GM21825 (cell line): ENCODE measurements around the gene WASHC4.
A peak's percentile ranks its signal among the peaks of the same experiment; 100 is the strongest.

Experiments
- ATAC-seq: cut with Tn5 transposase; IDR thresholded peaks from one replicate; pipeline ENCODE4 v1.9.1; 2021; ENCODE audit warnings: mild to moderate bottlenecking, moderate library complexity; ENCODE audit not compliant: unreplicated experiment

Gene WASHC4

GRCh38 chr12:105107494-105108371, at the start of gene WASHC4:
TSS of gene WASHC4 (plus strand) at chr12:105107731. CDS start at chr12:105107801, 70 bp downstream.
- peak; percentile 85 for ATAC-seq

- no peak for ATAC-seq
Measured at GRCh38 chr12:105060715-105061378, 46.7 kb upstream of the WASHC4 start.

- no peak for ATAC-seq
Measured at GRCh38 chr12:105064564-105065178, 42.9 kb upstream of the WASHC4 start.

GRCh38 chr12:105067511-105068031, 40.0 kb upstream of the WASHC4 start:
- no peak for ATAC-seq

GRCh38 chr12:105069936-105070702, 37.4 kb upstream of the WASHC4 start:
- ATAC-seq = no peak

GRCh38 chr12:105071981-105072380, 35.5 kb upstream of the WASHC4 start:
- no peak for ATAC-seq

- no peak for ATAC-seq
Measured at GRCh38 chr12:105072888-105073488, 34.5 kb upstream of the WASHC4 start.

- no peak for ATAC-seq
Measured at GRCh38 chr12:105076098-105076497, 31.4 kb upstream of the WASHC4 start.

GRCh38 chr12:105076913-105077312, 30.6 kb upstream of the WASHC4 start:
- ATAC-seq = no peak

GRCh38 chr12:105077435-105077834, 30.1 kb upstream of the WASHC4 start:
- ATAC-seq = no peak

- ATAC-seq = no peak
Measured at GRCh38 chr12:105078712-105079570, 28.6 kb upstream of the WASHC4 start.

GRCh38 chr12:105083031-105083430, 24.5 kb upstream of the WASHC4 start:
- ATAC-seq = no peak

- no peak for ATAC-seq
Measured at GRCh38 chr12:105083551-105084105, 23.9 kb upstream of the WASHC4 start.

- peak; percentile 77 for ATAC-seq
Measured at GRCh38 chr12:105084251-105085250, 23.0 kb upstream of the WASHC4 start, which contains the start of gene ALDH1L2. TSS of gene ALDH1L2 (minus strand) at chr12:105084458. CDS start at chr12:105084436, 22 bp downstream.

GRCh38 chr12:105085501-105085900, 22.0 kb upstream of the WASHC4 start:
- ATAC-seq = no peak

GRCh38 chr12:105089817-105090216, 17.7 kb upstream of the WASHC4 start:
- no peak for ATAC-seq

GRCh38 chr12:105090361-105090760, 17.2 kb upstream of the WASHC4 start:
- no peak for ATAC-seq
